HL-60 (cell line): Measurements from ENCODE around the gene KRT71.
"Not testable (repeated sequence)": the region's sequence is repeated elsewhere in the genome, so short reads cannot be mapped to it uniquely, and the experiment has no call there.

Experiments
- DNase-seq, 2 experiments: peaks; one replicate each; pipeline ENCODE4 v3.0.0-alpha.2; 2010 to 2020; ENCODE audit warnings: low read depth in 1 of 2, low spot score in 1 of 2
- H3K27ac ChIP-seq: fragments of 250-450 bp; sonication (Bioruptor Pico); replicated peaks from 2 replicates; pipeline ENCODE4 v1.5.1; 2020; ENCODE audit warnings: mild to moderate bottlenecking, moderate library complexity
- H3K27me3 ChIP-seq: fragments of 250-450 bp; sonication (Bioruptor Pico); 2 replicates; pipeline ENCODE4 v1.5.1; 2021; ENCODE audit warnings: mild to moderate bottlenecking, moderate library complexity; ENCODE audit not compliant: insufficient read depth, poor library complexity, severe bottlenecking
- H3K4me3 ChIP-seq: replicated peaks from 2 replicates; pipeline ENCODE4 v1.5.1; 2011; ENCODE audit warnings: mild to moderate bottlenecking, control low read depth, low read length; ENCODE audit not compliant: insufficient read depth
- GABPA ChIP-seq: IDR thresholded peaks from 2 replicates; pipeline ENCODE4 v1.6.1; 2012; ENCODE audit warnings: low read depth
- POLR2AphosphoS5 ChIP-seq: IDR thresholded peaks from 2 replicates; pipeline ENCODE4 v1.6.1; 2012; ENCODE audit warnings: low read depth
- SPI1 ChIP-seq: IDR thresholded peaks from 2 replicates; pipeline ENCODE4 v1.6.1; 2012; ENCODE audit warnings: low read depth, mild to moderate bottlenecking, borderline replicate concordance
- TF ChIP-seq, protein P1 (sequence below): IDR thresholded peaks from 2 replicates; pipeline ENCODE4 v1.6.1; 2012; ENCODE audit warnings: low read depth; ENCODE audit not compliant: insufficient replicate concordance
- TF ChIP-seq, protein P2 (sequence below): IDR thresholded peaks from one replicate; pipeline ENCODE4 v1.5.1; 2011; ENCODE audit warnings: low read length, control low read depth, inconsistent platforms; ENCODE audit not compliant: insufficient read depth

Gene KRT71

DNA sequence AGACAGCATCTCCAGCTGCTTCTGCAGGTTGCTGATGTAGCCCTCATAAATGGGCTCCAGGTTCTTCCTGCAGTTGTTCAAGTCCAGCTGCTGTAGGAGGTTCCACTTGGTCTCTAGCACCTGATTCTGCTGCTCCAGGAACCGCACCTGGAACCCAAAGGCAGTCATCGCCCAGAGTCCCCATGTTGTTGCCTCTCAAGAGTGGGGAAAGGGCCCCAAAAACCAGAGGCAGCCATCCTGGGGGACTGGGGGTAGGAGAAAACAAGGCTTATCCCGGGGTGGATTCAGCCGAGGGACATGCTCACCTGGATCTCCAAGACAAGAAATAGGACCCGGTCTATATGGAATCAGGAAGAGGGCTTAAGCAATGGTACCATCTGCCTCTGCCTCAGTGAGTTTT, 46.0 kb upstream of the KRT71 start:
- peaks cover 2% of the 10 kb centered on the region for H3K27me3 ChIP-seq
- TF ChIP-seq, protein P1, sequence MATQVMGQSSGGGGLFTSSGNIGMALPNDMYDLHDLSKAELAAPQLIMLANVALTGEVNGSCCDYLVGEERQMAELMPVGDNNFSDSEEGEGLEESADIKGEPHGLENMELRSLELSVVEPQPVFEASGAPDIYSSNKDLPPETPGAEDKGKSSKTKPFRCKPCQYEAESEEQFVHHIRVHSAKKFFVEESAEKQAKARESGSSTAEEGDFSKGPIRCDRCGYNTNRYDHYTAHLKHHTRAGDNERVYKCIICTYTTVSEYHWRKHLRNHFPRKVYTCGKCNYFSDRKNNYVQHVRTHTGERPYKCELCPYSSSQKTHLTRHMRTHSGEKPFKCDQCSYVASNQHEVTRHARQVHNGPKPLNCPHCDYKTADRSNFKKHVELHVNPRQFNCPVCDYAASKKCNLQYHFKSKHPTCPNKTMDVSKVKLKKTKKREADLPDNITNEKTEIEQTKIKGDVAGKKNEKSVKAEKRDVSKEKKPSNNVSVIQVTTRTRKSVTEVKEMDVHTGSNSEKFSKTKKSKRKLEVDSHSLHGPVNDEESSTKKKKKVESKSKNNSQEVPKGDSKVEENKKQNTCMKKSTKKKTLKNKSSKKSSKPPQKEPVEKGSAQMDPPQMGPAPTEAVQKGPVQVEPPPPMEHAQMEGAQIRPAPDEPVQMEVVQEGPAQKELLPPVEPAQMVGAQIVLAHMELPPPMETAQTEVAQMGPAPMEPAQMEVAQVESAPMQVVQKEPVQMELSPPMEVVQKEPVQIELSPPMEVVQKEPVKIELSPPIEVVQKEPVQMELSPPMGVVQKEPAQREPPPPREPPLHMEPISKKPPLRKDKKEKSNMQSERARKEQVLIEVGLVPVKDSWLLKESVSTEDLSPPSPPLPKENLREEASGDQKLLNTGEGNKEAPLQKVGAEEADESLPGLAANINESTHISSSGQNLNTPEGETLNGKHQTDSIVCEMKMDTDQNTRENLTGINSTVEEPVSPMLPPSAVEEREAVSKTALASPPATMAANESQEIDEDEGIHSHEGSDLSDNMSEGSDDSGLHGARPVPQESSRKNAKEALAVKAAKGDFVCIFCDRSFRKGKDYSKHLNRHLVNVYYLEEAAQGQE = no peak
- TF ChIP-seq POLR2AphosphoS5 = no peak
- TF ChIP-seq SPI1 = no peak
- TF ChIP-seq, protein P2, sequence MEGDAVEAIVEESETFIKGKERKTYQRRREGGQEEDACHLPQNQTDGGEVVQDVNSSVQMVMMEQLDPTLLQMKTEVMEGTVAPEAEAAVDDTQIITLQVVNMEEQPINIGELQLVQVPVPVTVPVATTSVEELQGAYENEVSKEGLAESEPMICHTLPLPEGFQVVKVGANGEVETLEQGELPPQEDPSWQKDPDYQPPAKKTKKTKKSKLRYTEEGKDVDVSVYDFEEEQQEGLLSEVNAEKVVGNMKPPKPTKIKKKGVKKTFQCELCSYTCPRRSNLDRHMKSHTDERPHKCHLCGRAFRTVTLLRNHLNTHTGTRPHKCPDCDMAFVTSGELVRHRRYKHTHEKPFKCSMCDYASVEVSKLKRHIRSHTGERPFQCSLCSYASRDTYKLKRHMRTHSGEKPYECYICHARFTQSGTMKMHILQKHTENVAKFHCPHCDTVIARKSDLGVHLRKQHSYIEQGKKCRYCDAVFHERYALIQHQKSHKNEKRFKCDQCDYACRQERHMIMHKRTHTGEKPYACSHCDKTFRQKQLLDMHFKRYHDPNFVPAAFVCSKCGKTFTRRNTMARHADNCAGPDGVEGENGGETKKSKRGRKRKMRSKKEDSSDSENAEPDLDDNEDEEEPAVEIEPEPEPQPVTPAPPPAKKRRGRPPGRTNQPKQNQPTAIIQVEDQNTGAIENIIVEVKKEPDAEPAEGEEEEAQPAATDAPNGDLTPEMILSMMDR = no peak
- no peak for TF ChIP-seq GABPA
- no peak overlapping the region for H3K4me3 ChIP-seq
- no peak overlapping the region for H3K27ac ChIP-seq
- no peak for DNase-seq

DNA sequence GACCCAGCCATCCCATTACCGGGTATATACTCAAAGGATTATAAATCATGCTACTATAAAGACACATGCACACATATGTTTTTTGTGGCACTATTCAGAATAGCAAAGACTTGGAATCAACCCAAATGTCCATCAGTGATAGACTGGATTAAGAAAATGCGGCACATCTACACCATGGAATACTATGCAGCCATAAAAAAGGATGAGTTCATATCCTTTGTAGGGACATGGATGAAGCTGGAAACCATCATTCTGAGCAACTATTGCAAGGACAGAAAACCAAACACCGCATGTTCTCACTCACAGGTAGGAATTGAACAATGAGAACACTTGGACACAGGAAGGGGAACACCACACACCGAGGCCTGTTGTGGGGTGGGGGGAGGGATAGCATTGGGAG, 41.3 kb upstream of the KRT71 start:
- H3K27me3 ChIP-seq, DNase-seq, H3K27ac ChIP-seq, H3K4me3 ChIP-seq: not testable (repeated sequence)

DNA sequence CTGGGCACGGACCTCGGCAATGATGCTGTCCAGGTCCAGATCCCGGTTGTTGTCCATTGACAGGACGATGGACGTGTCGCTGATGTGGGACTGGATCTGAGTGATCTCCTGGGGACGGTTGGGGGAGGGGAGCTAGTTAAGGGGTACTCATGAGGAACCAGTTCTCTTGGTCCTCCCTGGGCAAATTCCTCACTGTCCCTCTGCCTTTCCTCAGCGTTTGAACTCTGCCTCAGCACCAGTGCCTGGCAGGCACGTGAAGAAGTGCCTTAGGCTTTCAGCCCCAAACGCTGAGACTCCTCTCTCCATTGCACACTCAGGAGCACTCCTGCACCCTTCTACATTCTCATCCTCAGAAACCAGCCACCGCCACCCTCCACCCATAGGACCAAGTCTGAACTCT, 38.6 kb upstream of the KRT71 start:
- no peak overlapping the region for H3K4me3 ChIP-seq
- H3K27ac ChIP-seq = no peak overlapping the region
- TF ChIP-seq, protein P2 = no peak
- TF ChIP-seq SPI1 (no peak), POLR2AphosphoS5 (no peak), GABPA (no peak)
- TF ChIP-seq, protein P1 = no peak
- no peak for DNase-seq
- H3K27me3 ChIP-seq = peaks cover 2% of the 10 kb centered on the region

DNA sequence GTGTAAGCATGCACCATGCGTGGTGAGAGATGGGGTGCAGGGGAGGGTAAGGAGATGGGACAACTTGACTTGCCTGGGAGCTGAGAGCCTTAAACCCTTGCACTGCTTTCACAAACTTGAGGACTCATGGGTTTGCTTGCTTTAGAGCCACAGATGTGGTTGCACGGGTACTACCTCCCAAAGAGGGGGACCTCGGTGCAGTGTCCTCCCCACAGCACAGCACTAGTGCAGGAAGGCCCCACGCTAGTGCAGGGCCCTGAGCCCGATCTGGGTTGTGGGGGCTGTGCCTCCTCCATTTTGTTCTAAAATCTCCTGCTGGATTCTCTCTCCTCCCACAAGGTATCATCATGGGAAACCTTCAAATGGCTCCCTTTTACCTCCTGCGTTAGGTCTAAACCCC, 37.1 kb upstream of the KRT71 start:
- TF ChIP-seq, protein P2 = no peak
- no peak for TF ChIP-seq SPI1
- no peak for TF ChIP-seq POLR2AphosphoS5
- TF ChIP-seq, protein P1 = no peak
- no peak for TF ChIP-seq GABPA
- Histone ChIP-seq H3K4me3 (no peak overlapping the region), H3K27ac (no peak overlapping the region), H3K27me3 (no peaks in the 10 kb centered on the region)
- no peak for DNase-seq
